Stimulated activated memory B cell treated with anti-CD40 and anti-IgM and Interleukin-4, amounts not matched to agents 10 μg/mL and 1 μg/mL and 100 μg/mL, for 72 hours (primary cell): Measurements from ENCODE around the gene GLDN.
A peak's percentile ranks its signal among the peaks of the same experiment; 100 is the strongest.

Experiments used
- ATAC-seq: fragments of 150-1000 bp; cut with Tn5 transposase; 2 replicates; pipeline ENCODE4 v1.10.0; 2021
- H3K27ac Mint-ChIP-seq: one replicate; pipeline ENCODE4 v1.8.0; 2022; ENCODE audit warnings: mild to moderate bottlenecking, mixed read lengths
- H3K27me3 Mint-ChIP-seq: one replicate; pipeline ENCODE4 v1.8.0; 2022; ENCODE audit warnings: mixed read lengths
- H3K36me3 Mint-ChIP-seq: one replicate; pipeline ENCODE4 v1.8.0; 2022; ENCODE audit warnings: mixed read lengths
- H3K4me1 Mint-ChIP-seq: one replicate; pipeline ENCODE4 v1.8.0; 2022; ENCODE audit warnings: mixed read lengths
- H3K4me3 Mint-ChIP-seq: one replicate; pipeline ENCODE4 v1.8.0; 2022; ENCODE audit warnings: mild to moderate bottlenecking, moderate library complexity, mixed read lengths
- H3K9me3 Mint-ChIP-seq: one replicate; pipeline ENCODE4 v1.8.0; 2022; ENCODE audit warnings: mixed read lengths

GLDN gene

GRCh38 chr15:51365417-51365816 is 24.0 kb downstream of the GLDN start:
- Mint-ChIP-seq H3K36me3 (no peaks in the 10 kb centered on the region), H3K27ac (no peak overlapping the region), H3K27me3 (no peaks in the 10 kb centered on the region), H3K9me3 (no peaks in the 10 kb centered on the region), H3K4me3 (no peak overlapping the region), H3K4me1 (no peaks in the 10 kb centered on the region)
- no peak for ATAC-seq

GRCh38 chr15:51366071-51366470 is 24.6 kb downstream of the GLDN start:
- ATAC-seq = no peak
- Mint-ChIP-seq H3K36me3 (no peaks in the 10 kb centered on the region), H3K27me3 (no peaks in the 10 kb centered on the region), H3K27ac (no peak overlapping the region), H3K4me1 (no peaks in the 10 kb centered on the region), H3K9me3 (no peaks in the 10 kb centered on the region), H3K4me3 (no peak overlapping the region)

DNA sequence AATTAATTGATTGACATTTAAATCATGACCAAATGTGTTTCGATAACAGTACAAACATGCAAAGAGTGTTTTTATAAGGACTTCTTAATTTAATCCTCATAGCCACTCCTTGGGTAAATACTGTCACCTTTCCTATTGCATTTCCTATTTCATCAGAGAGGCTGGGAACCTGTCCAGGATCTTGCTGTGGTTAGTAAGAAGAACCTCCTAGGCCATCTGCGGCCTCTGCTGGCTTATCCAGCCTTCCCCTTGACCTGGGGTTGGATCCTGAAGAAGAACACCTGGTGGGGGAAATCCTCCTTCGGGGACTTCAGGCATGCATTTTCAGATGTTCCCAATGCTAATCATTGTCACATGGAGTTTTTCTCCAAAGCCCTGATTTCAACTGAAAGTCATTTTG is 25.5 kb downstream of the GLDN start:
- H3K9me3 Mint-ChIP-seq = no peaks in the 10 kb centered on the region
- no peaks in the 10 kb centered on the region for H3K4me1 Mint-ChIP-seq
- no peak overlapping the region for H3K27ac Mint-ChIP-seq
- no peak for ATAC-seq
- no peaks in the 10 kb centered on the region for H3K27me3 Mint-ChIP-seq
- H3K4me3 Mint-ChIP-seq = no peak overlapping the region
- H3K36me3 Mint-ChIP-seq = no peaks in the 10 kb centered on the region

DNA sequence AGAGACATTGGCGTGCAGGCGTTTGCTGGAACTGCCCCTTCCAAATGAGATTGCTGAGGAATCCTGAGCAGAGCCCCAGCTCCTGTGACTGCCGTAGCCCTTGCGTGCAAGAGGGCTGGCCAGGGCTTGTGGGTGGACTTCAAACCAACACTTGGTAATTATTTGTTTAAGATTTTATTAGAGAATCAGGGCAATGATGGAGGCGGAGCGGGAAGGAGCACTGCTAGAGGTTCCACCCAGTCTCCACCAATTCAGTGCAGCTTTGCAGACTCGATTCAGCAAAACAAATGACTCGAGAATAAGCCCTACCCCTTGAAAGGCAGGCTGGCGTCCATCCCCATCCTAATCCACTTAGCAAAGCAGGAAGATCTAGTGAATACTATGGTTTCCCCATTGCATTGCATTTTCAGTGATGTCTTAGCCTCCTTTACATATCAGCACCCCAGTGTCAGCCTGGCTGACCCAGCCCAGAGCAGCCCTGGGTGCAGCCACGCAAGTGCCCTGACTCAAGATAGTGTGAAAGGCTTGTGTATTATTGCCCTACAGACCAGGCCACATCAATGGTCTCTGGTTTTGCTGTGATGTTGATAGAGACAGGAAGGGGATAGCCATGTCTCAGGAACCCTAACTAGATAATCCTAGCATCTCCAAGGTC is 26.0 kb downstream of the GLDN start:
- H3K27ac Mint-ChIP-seq = no peak overlapping the region
- H3K4me1 Mint-ChIP-seq = no peaks in the 10 kb centered on the region
- H3K4me3 Mint-ChIP-seq = no peak overlapping the region
- H3K36me3 Mint-ChIP-seq = no peaks in the 10 kb centered on the region
- no peaks in the 10 kb centered on the region for H3K9me3 Mint-ChIP-seq
- H3K27me3 Mint-ChIP-seq = no peaks in the 10 kb centered on the region
- no peak for ATAC-seq

GRCh38 chr15:51368307-51368706 is 26.9 kb downstream of the GLDN start:
- Mint-ChIP-seq H3K36me3 (no peaks in the 10 kb centered on the region), H3K27me3 (no peaks in the 10 kb centered on the region), H3K27ac (no peak overlapping the region), H3K4me1 (no peaks in the 10 kb centered on the region), H3K9me3 (no peaks in the 10 kb centered on the region), H3K4me3 (no peak overlapping the region)
- no peak for ATAC-seq

DNA sequence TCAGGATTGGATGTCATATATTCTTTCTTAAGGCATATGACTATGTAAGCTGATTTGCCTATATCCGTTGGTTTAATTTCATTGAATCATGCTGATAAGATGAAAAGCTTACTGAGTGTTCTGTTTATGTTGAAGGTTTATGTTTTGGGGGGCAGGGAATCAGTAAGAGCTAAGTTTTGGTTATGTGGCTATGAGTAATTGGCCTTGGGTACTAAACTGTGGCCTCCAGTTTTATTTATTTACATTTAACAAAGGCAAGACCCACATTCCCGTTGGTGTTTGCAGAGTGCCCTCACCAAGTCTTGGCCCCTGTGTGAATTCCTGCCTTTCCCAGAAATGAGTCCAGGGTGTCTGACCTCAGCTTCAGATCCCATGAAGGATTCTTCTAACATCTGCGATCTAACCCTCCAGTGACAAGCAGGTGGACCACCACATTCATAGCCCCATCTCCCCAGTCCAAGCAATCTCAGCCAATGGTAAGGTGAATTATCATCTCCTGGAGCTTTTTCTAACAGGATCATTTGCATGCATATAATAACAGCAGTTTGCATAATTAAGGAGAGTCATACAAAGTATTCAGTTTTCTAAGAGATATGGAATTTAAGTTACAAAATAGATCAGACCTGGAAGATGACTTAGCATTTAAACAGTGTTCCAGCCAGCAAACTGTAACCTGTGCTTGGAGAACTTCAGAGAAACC is 27.4 kb downstream of the GLDN start:
- Mint-ChIP-seq H3K27me3 (no peaks in the 10 kb centered on the region), H3K36me3 (no peaks in the 10 kb centered on the region), H3K27ac (no peak overlapping the region), H3K4me1 (no peaks in the 10 kb centered on the region), H3K9me3 (no peaks in the 10 kb centered on the region), H3K4me3 (no peak overlapping the region)
- ATAC-seq = no peak

GRCh38 chr15:51369451-51369761 is 28.0 kb downstream of the GLDN start:
- Mint-ChIP-seq H3K27me3 (no peaks in the 10 kb centered on the region), H3K27ac (no peak overlapping the region), H3K4me1 (no peaks in the 10 kb centered on the region), H3K36me3 (no peaks in the 10 kb centered on the region), H3K4me3 (no peak overlapping the region), H3K9me3 (no peaks in the 10 kb centered on the region)
- ATAC-seq = no peak

DNA sequence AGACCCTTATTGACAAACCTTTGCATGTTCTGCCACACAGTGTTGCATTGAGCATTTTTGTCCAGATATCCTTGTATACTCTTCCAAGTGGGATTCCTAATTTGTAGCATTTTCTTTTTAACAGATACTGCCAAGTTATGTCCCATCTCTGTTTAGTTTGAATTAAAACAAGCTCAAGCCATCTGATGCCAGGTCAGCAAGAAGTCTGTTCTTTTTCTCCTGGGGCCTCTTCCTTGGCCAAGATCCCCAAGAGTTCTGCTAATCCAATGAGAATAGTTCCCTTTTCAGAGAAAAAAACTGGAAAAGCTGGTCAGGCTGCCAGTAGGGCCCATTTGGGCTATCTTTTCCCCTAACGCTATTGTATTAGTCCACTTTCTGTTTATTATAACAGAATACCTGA is 29.8 kb downstream of the GLDN start:
- no peaks in the 10 kb centered on the region for H3K4me1 Mint-ChIP-seq
- no peak overlapping the region for H3K4me3 Mint-ChIP-seq
- no peaks in the 10 kb centered on the region for H3K36me3 Mint-ChIP-seq
- no peak for ATAC-seq
- H3K27ac Mint-ChIP-seq = no peak overlapping the region
- H3K9me3 Mint-ChIP-seq = no peaks in the 10 kb centered on the region
- no peaks in the 10 kb centered on the region for H3K27me3 Mint-ChIP-seq

GRCh38 chr15:51374131-51374530 is 32.7 kb downstream of the GLDN start:
- Mint-ChIP-seq H3K9me3 (no peaks in the 10 kb centered on the region), H3K4me1 (no peaks in the 10 kb centered on the region), H3K27me3 (no peaks in the 10 kb centered on the region), H3K27ac (no peak overlapping the region), H3K36me3 (no peaks in the 10 kb centered on the region), H3K4me3 (no peak overlapping the region)
- no peak for ATAC-seq

DNA sequence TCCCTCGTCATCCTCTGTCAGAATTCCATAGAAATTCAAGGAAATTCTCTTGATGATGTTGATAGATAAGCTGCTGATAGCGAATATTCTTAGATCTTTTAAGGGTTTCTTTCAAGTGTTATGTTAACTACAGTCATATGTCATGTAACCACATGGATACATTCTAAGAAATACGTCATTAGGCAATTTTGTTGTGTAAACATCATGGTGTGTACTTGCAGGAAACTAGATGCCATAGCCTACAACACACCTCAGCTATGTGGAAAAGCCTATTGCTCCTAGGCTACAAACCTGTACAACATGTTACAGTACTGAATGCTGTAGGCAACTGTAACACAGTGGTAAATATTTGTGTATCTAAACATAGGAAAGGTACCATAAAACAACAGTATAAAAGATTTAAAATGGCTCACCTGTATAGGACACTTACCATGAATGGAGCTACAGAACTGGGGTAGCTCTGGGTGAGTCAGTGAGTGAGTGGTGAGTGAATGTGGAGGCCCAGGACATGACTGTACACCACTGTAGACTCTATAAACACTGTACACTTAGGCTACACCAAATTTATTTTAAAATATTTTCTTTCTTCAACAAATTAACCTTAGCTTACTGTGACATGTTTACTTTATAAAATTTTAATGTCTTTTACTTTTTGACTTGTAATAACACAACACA is 34.6 kb downstream of the GLDN start:
- no peaks in the 10 kb centered on the region for H3K4me1 Mint-ChIP-seq
- no peaks in the 10 kb centered on the region for H3K36me3 Mint-ChIP-seq
- H3K27ac Mint-ChIP-seq = no peak overlapping the region
- H3K9me3 Mint-ChIP-seq = no peaks in the 10 kb centered on the region
- no peak overlapping the region for H3K4me3 Mint-ChIP-seq
- H3K27me3 Mint-ChIP-seq = no peaks in the 10 kb centered on the region
- no peak for ATAC-seq

DNA sequence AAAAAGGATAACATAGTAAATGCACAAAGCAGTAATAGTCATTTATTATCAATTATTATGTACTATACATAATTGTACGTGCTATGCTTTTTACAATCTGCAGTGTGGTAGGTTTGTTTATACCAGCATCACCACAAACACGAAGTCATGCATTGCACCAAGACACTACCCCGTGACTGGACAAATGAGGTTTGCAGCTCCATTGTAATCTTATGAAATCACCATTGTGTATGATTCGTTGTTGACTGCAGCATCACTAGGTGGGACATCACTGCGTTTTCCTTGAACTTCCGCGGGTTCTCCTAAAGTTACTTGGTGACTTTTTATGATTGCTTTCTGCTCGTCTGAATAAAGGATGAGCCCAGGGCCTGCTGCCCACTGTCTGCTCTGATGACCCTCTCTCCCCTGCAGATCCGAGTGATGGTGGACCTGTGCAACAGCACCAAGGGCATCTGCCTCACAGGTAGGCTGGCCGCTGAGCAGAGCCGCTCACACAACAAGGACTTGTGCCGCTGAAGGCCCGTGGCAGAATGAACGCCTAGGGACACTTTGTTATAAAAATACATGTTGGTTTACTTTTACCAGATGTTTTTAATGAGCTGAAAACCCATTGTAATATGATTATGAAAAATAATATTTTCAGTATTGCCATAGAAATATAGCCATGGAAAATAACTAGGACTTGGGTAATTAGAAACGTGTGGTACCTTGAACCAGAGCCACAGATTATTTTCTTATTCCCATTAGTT is 35.8 kb downstream of the GLDN start:
- H3K36me3 Mint-ChIP-seq = no peaks in the 10 kb centered on the region
- peaks cover 8% of the 10 kb centered on the region for H3K27me3 Mint-ChIP-seq
- no peak for ATAC-seq
- no peak overlapping the region for H3K27ac Mint-ChIP-seq
- no peaks in the 10 kb centered on the region for H3K4me1 Mint-ChIP-seq
- no peak overlapping the region for H3K4me3 Mint-ChIP-seq
- no peaks in the 10 kb centered on the region for H3K9me3 Mint-ChIP-seq

- H3K27ac Mint-ChIP-seq = no peak overlapping the region
- H3K4me3 Mint-ChIP-seq = no peak overlapping the region
- H3K9me3 Mint-ChIP-seq = no peaks in the 10 kb centered on the region
- H3K4me1 Mint-ChIP-seq = no peaks in the 10 kb centered on the region
- peaks cover 18% of the 10 kb centered on the region for H3K27me3 Mint-ChIP-seq
- ATAC-seq = no peak
- H3K36me3 Mint-ChIP-seq = no peaks in the 10 kb centered on the region
Observed at GRCh38 chr15:51378406-51378805, 37.0 kb downstream of the GLDN start.

GRCh38 chr15:51379390-51379789 is 37.9 kb downstream of the GLDN start:
- Mint-ChIP-seq H3K4me3 (no peak overlapping the region), H3K27me3 (peaks cover 23% of the 10 kb centered on the region), H3K27ac (no peak overlapping the region), H3K4me1 (no peaks in the 10 kb centered on the region), H3K36me3 (no peaks in the 10 kb centered on the region), H3K9me3 (no peaks in the 10 kb centered on the region)
- ATAC-seq = no peak

GRCh38 chr15:51380999-51381806 is 39.7 kb downstream of the GLDN start:
- peak; percentile 80 for ATAC-seq
- no peaks in the 10 kb centered on the region for H3K4me1 Mint-ChIP-seq
- no peak overlapping the region for H3K27ac Mint-ChIP-seq
- no peaks in the 10 kb centered on the region for H3K36me3 Mint-ChIP-seq
- H3K9me3 Mint-ChIP-seq = no peaks in the 10 kb centered on the region
- peaks cover 39% of the 10 kb centered on the region for H3K27me3 Mint-ChIP-seq
- H3K4me3 Mint-ChIP-seq = no peak overlapping the region

GRCh38 chr15:51382787-51383186 is 41.3 kb downstream of the GLDN start:
- no peak for ATAC-seq
- H3K9me3 Mint-ChIP-seq = no peaks in the 10 kb centered on the region
- no peaks in the 10 kb centered on the region for H3K36me3 Mint-ChIP-seq
- peaks cover 52% of the 10 kb centered on the region for H3K27me3 Mint-ChIP-seq
- no peaks in the 10 kb centered on the region for H3K4me1 Mint-ChIP-seq
- H3K4me3 Mint-ChIP-seq = no peak overlapping the region
- no peak overlapping the region for H3K27ac Mint-ChIP-seq
